GM10266 (cell line): ENCODE results near the gene SH3TC1.

Experiments used
- DNase-seq: peaks from one replicate; pipeline ENCODE4 v3.0.0; 2012; ENCODE audit errors: extremely low spot score
- CTCF ChIP-seq: IDR thresholded peaks from 2 replicates; pipeline ENCODE4 v1.5.1; 2012; ENCODE audit warnings: mild to moderate bottlenecking, low read depth; ENCODE audit not compliant: control insufficient read depth, insufficient read depth; ENCODE audit errors: missing control alignments

The SH3TC1 gene

GRCh38 chr4:8153441-8153840 lies 45.6 kb upstream of the SH3TC1 start:
- DNase-seq = no peak
- TF ChIP-seq CTCF = no peak

- TF ChIP-seq CTCF = no peak
- DNase-seq = no peak
Observed at GRCh38 chr4:8155048-8155447, 44.0 kb upstream of the SH3TC1 start.

- no peak for TF ChIP-seq CTCF
- DNase-seq = no peak
Observed at GRCh38 chr4:8155660-8156421, 43.2 kb upstream of the SH3TC1 start.

- TF ChIP-seq CTCF = no peak
- no peak for DNase-seq
Observed at GRCh38 chr4:8156617-8157016, 42.5 kb upstream of the SH3TC1 start.

GRCh38 chr4:8157496-8157895 lies 41.6 kb upstream of the SH3TC1 start:
- no peak for TF ChIP-seq CTCF
- no peak for DNase-seq

GRCh38 chr4:8157944-8158709 lies 41.0 kb upstream of the SH3TC1 start:
- no peak for DNase-seq
- TF ChIP-seq CTCF = no peak
